Heart left ventricle (tissue), 13 donors: ENCODE data around the gene VILL.

ENCODE experiments used
- POLR2A ChIP-seq, 2 donors: fragments of 450-650 bp; IDR thresholded peaks; one replicate each; pipeline ENCODE4 v1.6.1; 2017; ENCODE audit warnings: antibody characterized with exemption in 2 of 2, mild to moderate bottlenecking in 2 of 2, moderate library complexity in 2 of 2
- TF ChIP-seq, protein P1 (sequence below), 12 donors: fragments of 200-600 bp; sonication (generic) in 4 of 12; IDR thresholded peaks; one replicate each; pipeline versions ENCODE4 v1.5.0 to v1.8.0; 2018 to 2022; ENCODE audit warnings: antibody characterized with exemption in 12 of 12, mild to moderate bottlenecking in 5 of 12
- donor health status: ischemic (EF 13 %, LVEDD 7.1; RV severe dilation, severe dysfunction).
- donor health status: DM: no; HTN: yes; CAD: no.
- donor health status: DM: no; HTN: no; CAD: no.
- donor health status: ischemic (EF 25% LVEDD 6.9; RV normal size, moderate dysfunction).
- donor health status: ischemic (EF 25% LVEDD 5.7; RV mildly dilated, moderate dysfunction).
- donor health status: ischemic (EF 35%, LVEDD 5.7; RV mildly dilated, moderate dysfunction).
- donor health status: nonischemic (EF 11% LVEDD 7.7; RV severe dilation, severe dysfunction).
- donor health status: DM: yes; HTN: yes; CAD: no.
- donor health status: PGD.
- donor health status: ischemic (EF 29% LVEDD 5.4; RV normal size, mild dysfunction).
- donor health status: nonischemic (EF 23%, LVEDD 6.1; RV moderate dilation, normal function).

DNA sequence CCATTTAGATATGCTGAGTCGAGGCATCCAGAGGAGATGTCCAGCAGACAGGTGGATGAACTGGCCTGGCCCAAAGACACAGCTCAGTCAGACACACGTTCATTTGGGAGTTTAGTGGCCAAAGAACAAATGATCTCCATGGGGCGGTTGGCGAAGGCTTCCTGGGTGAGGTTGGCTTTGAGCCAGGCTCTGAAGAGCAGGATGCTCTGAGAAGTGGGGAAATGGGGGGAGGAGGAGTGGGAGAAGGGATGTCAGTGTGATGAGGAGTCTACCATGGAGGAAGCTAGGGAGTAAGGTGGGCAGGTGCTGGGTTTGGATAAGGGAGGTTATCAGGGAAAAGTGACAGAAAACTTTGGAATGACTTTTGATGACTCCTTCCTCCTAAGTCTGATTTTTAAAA, 47.5 kb upstream of the VILL start:
- no peak for TF ChIP-seq POLR2A (IDR thresholded peaks at IDR 0.05)
- TF ChIP-seq, protein P1, sequence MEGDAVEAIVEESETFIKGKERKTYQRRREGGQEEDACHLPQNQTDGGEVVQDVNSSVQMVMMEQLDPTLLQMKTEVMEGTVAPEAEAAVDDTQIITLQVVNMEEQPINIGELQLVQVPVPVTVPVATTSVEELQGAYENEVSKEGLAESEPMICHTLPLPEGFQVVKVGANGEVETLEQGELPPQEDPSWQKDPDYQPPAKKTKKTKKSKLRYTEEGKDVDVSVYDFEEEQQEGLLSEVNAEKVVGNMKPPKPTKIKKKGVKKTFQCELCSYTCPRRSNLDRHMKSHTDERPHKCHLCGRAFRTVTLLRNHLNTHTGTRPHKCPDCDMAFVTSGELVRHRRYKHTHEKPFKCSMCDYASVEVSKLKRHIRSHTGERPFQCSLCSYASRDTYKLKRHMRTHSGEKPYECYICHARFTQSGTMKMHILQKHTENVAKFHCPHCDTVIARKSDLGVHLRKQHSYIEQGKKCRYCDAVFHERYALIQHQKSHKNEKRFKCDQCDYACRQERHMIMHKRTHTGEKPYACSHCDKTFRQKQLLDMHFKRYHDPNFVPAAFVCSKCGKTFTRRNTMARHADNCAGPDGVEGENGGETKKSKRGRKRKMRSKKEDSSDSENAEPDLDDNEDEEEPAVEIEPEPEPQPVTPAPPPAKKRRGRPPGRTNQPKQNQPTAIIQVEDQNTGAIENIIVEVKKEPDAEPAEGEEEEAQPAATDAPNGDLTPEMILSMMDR (IDR thresholded peaks at IDR 0.05): no peak
